HPDE6-E6E7 (cell line): Measurements from ENCODE around the gene PER3.

Experiments used
- DNase-seq: peaks from one replicate; pipeline ENCODE4 v3.0.0; 2011; ENCODE audit warnings: missing footprints; ENCODE audit errors: extremely low spot score

The PER3 gene

DNA sequence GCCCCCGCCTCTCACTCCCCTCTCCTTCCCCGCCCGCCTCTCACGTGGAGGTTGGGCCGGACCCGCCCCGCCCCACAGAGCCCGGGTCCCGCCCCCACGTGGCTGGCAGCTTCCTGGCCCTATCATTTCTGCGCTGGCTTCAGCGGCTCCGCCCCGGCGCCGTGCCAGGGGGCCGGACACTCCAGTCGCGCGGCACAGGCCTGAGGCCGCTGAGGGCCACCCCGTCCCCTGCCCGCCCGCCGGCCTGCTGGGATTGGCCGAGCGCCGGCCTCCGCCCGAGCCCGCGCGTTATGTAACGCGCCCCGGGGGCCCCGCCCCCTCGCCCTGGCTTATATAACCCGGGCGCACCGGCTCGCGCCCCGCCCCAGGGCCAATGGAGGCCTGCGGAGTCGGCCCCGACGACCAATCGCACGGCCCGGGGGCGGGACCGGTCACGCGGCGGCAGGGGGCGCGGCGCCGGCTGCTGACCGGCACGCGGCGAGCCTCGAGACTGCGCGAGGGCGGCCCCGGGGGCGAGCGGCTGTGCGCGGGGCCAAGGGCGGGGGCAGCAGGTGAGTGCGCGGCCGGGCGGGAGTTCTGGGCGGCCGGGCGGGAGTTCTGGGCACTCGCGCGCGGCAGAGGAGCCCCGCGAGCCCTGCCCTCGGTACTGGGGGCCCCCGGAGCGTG lies at the start of gene PER3:
Gene PER3, plus strand, starts transcription at position 466 of the 666 bp plus-strand sequence. CDS start 587 bp downstream, outside the sequence.
- peak; percentile 94 for DNase-seq

GRCh38 chr1:7738044-7738443 lies 46.0 kb upstream of the PER3 start:
- no peak for DNase-seq

DNA sequence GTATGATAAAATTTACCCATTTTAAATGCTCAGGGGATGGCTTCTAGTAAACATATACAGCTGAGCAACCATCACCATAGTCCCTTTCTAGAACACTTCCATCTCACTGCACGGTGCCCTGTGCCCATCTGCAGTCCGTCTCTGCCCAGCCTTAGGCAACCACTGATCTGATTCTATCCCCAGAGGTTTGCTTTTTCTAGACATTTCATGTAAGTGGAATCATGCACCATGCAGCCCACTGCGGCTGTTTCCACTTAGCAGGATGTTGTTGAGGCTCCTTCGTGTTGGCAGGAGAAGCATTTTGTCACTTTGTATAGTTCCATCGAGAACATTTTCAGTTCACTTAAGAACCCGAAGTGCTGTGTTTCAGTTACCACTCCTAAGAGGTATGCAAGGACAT lies 40.7 kb upstream of the PER3 start:
- no peak for DNase-seq

GRCh38 chr1:7744882-7745281 lies 39.2 kb upstream of the PER3 start:
- no peak for DNase-seq

- DNase-seq = peak; percentile 81
Observed at GRCh38 chr1:7745783-7746182, 38.3 kb upstream of the PER3 start.

GRCh38 chr1:7747605-7748004 lies 36.5 kb upstream of the PER3 start:
- DNase-seq = no peak

DNA sequence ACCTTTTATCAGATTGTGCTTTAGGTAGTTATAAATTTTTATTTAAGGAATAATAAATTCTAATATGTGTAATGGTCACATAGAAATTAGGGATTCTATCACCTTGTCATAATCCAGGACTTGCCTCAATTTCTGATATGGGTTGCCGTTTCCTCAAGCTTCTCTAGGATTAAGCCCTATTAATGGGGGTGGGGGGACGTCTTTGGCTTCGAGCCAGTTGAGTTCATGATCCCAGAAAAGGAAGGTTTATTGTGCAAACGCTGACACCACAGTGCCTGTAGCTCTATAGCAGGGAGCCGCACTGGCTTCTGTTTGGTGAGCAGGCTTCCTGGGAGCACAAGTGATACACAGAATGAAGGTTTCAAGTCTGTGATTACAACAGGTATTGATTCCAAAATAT lies 35.0 kb upstream of the PER3 start:
- DNase-seq = no peak

GRCh38 chr1:7751174-7751573 lies 32.9 kb upstream of the PER3 start:
- DNase-seq = no peak

GRCh38 chr1:7752512-7753417 lies 31.3 kb upstream of the PER3 start:
- peak; percentile 31 for DNase-seq

DNA sequence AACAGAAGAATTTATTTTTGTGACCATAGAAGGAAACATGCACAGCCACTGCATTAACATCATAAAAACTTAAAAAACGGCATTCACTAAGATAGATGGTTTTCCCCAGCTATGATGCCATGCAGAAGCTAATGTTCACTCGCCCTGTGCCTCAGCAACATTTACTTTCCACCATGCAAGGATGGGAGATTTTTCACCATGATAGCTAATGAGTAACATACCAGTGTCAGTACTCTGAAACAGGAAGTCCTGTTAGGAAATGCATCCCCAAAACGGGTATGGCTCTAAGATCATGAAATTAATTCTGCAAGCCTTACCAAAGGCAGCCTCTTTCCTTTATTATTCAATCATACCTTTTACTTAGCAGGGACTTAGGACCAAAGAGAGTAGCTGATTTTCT lies 30.4 kb upstream of the PER3 start:
- no peak for DNase-seq

GRCh38 chr1:7754234-7754633 lies 29.9 kb upstream of the PER3 start:
- DNase-seq = no peak

GRCh38 chr1:7755448-7755847 lies 28.6 kb upstream of the PER3 start:
- DNase-seq = no peak

DNA sequence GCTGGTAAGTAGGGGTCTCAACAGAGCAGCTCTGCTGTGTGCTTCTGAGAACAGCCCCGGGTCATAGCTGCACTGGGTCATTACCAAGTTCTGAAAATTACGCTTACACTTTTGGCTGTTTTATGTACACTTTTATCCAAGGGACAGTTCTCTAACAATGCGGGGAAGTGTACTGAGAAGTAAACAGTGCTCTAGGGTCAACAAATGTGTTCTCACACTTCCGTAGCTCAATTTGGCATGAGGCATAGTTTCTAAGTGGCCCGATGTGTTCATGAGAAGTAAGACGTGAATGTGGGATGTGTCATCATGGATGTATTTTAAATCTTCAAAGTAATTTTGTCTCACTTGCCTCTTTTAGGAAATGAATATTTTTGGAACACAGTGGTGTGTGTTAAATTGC lies 23.8 kb upstream of the PER3 start:
- DNase-seq = no peak

- no peak for DNase-seq
Observed at GRCh38 chr1:7761103-7761502, 23.0 kb upstream of the PER3 start.

DNA sequence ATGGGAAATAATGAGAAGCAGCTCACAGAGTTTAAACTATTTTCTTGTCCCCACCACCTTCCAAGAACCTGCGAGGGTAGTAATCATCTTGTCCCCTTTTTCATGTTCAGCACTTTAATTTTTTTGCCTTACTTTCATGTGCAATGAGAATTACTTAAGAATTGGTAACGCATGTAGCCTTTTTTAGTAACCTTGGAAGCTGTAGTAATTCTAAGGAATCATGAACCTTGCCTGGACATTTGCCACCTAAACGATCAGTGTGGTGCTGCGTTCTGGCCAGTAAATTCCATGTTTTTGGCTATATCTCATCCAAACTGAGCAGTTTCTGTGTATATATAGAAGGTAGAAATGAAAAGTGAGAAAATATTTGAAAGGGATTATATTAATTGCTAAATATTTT lies 16.9 kb upstream of the PER3 start:
- no peak for DNase-seq

- DNase-seq = no peak
Observed at GRCh38 chr1:7768583-7768982, 15.5 kb upstream of the PER3 start.

- DNase-seq = no peak
Observed at GRCh38 chr1:7769673-7770412, 14.2 kb upstream of the PER3 start.

DNA sequence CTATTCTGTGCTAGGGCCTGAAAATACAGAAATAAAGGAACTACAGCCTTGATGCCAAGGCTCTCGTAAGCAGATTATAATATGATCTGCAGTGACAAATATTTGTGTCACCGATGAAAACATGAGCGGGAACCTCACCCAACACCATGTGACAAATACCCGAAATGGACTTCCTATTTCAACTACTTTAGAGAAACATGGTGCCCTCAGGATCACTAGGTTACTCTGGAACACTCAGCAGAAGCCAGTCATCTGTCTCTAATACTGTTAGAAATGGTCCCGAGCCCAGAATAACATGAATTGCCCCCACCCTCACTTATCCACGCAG lies 13.5 kb upstream of the PER3 start:
- DNase-seq = no peak

DNA sequence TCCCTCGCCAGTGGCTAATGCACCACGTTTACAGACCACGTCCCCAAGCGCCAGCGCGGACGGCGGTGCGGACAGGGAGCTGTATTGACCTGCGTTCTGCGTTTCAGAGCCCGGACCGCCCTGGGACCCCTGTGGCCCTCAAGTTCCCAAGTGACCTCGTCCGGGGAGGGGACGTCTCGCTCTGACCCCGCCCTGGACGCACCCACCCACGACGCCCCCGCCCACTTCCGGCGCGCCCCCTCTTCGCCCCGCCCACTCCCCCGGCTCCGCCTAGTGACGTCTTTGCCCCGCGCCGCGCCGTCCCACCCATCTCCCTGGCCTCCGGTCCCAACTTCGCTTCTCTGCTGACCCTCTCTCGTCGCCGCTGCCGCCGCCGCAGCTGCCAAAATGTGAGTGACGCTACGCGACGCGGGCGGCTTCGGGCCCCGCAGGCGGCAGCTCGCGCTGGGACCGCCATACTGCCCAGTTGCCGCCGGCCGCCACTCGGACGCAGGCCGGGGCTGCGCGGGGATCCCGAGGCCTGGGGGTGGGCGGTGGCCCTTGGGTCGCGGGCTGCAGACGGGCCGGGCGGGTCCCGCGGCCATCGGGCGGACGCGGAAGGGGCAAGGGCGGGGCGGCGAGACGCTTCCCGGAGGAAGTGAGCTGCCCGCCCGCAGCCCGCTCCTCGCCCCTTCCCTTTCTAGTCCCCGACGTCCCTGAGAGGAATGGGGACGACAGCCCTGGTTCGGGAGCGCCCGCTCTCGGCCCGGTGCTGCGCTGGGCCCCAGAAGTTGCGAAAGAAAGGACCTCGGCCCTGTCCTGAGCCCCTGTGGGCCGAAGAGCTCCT lies 12.9 kb upstream of the PER3 start, which contains the start of gene VAMP3:
Gene VAMP3, plus strand, starts transcription at position 300 of the 826 bp plus-strand sequence. Its CDS starts 88 bp downstream, at position 388.
- DNase-seq = peak; percentile 85

DNA sequence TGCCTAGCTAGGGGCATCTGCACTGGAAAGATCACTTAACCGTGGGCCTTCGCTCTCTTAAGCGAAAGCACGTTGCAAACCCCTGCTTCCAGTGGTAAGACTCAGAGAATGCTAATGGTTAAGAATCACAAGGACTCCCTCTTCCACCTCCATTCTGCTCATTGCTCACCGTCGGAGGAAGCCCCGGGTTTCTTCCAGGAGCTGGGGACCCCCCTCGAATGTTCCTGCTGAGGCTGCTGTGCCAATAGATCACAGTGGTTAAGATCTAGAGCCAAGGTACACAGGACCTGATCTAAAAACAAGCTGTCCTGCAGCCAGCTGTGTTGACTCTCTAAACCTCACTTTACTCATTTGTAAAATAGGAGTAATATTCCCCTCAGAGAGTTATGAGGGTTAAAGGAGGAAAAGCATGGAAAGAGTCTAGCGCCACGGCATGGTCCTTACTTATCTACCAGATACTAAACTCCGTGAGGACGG lies 12.2 kb upstream of the PER3 start:
- DNase-seq = no peak

DNA sequence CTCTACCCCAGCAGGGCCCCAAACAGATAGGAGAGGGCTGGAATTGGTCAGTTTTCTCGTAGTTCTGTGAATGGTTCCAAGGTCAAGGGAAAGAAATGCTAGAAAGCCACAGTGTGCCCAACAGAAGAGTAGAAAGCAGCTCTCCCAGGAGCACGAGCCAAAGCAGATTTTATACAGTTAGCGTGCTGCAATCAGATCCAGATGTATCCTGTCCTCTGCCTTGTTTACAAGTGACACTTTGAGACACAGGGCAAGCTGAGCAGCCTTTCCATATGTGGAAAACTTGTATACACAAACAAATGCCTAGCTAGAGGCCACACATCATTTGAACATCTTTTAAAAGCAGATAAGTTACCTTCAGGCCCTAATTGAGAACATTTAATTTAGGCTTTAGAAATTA lies 6.5 kb upstream of the PER3 start:
- DNase-seq = no peak
